Right renal cortex interstitium (tissue), 3 donors: ENCODE results near the gene MYL5. TPM values are rescaled to one million over a fixed set of nuclear protein-coding genes. Genes with fewer than 3 reads are reported as not detected.
"Not testable (repeated sequence)": the region's sequence is repeated elsewhere in the genome, so short reads cannot be mapped to it uniquely, and the experiment has no call there.

Experiments used
- DNase-seq, 3 donors: peaks; one replicate each; pipeline ENCODE4 v3.0.0-alpha.2; 2013; ENCODE audit warnings: low read depth in 3 of 3, low spot score in 2 of 3
- polyA plus RNA-seq, 3 donors: library from polyadenylated mRNA; unstranded; fragments of 120-200 nt; gene quantifications; one replicate each; pipeline ENCODE4 v1.2.1, GENCODE V29; 2013; ENCODE audit not compliant: insufficient read length in 3 of 3

MYL5 gene
- polyA plus RNA-seq, 3 donors = 14.1 to 19.6 (median 17.4) TPM

- DNase-seq = no peak
Measured at GRCh38 chr4:722169-722725, 47.9 kb downstream of the MYL5 start.

GRCh38 chr4:722851-723360 lies 48.6 kb downstream of the MYL5 start:
- no peak for DNase-seq

GRCh38 chr4:723751-724530 lies 49.6 kb downstream of the MYL5 start:
- no peak for DNase-seq

- no peak for DNase-seq
Measured at GRCh38 chr4:725391-726234, 51.3 kb downstream of the MYL5 start.

GRCh38 chr4:726235-726787 lies 52.0 kb downstream of the MYL5 start:
- no peak for DNase-seq

GRCh38 chr4:726838-727237 lies 52.5 kb downstream of the MYL5 start:
- DNase-seq = no peak

- no peak for DNase-seq
Measured at GRCh38 chr4:727576-727975, 53.2 kb downstream of the MYL5 start.

- no peak for DNase-seq
Measured at GRCh38 chr4:729336-730315, 55.3 kb downstream of the MYL5 start.

- DNase-seq = no peak
Measured at GRCh38 chr4:730511-730910, 56.2 kb downstream of the MYL5 start.

GRCh38 chr4:730946-731904 lies 56.9 kb downstream of the MYL5 start:
- DNase-seq = not testable (repeated sequence)

Other genes with a start within 250 kb of the MYL5 start
- 10 to 100 TPM; 44.2 to 47.2 (median 44.3) TPM for gene ZNF721, start 175.4 kb upstream of the MYL5 start, polyA plus RNA-seq
- gene PIGG, start 175.3 kb upstream of the MYL5 start, polyA plus RNA-seq = 10 to 100 TPM; 49.3 to 53.8 (median 53.4) TPM
- gene TMEM271, start 98.2 kb upstream of the MYL5 start, polyA plus RNA-seq = not detected
- 10 to 100 TPM; 30.5 to 38.3 (median 38.2) TPM for gene PDE6B, start 49.0 kb upstream of the MYL5 start, polyA plus RNA-seq
- 100 to 1,000 TPM; 272 to 299 (median 298) TPM for gene ATP5ME, start 266 bp upstream of the MYL5 start, polyA plus RNA-seq
- gene SLC49A3, start 14.6 kb downstream of the MYL5 start, polyA plus RNA-seq = 1 to 10 TPM; 2.5 to 3.1 (median 2.8) TPM
- gene PCGF3, start 31.3 kb downstream of the MYL5 start, polyA plus RNA-seq = 10 to 100 TPM; 53.7 to 67.6 (median 67.0) TPM
- gene CPLX1, start 151.6 kb downstream of the MYL5 start, polyA plus RNA-seq = 1 to 10 TPM in 2 of 3 donors, under 1 TPM in 1; 1.00 to 1.4 (median 1.3) TPM